Neural cell (in vitro differentiated cells): Measurements from ENCODE around the gene MYLK.

ENCODE experiments used
- EP300 ChIP-seq: fragments of 450-650 bp; conservative IDR thresholded peaks from 2 replicates; pipeline ENCODE4 v1.6.1; 2014; ENCODE audit warnings: antibody characterized with exemption, mild to moderate bottlenecking, moderate library complexity; ENCODE audit not compliant: poor library complexity, severe bottlenecking
- EZH2 ChIP-seq: fragments of 200-600, 300-800 bp; shearing (Covaris generic), sonication (generic); IDR thresholded peaks from 2 replicates; pipeline ENCODE4 v1.6.1; 2014; ENCODE audit warnings: antibody characterized with exemption, low read length, borderline replicate concordance, mild to moderate bottlenecking; ENCODE audit not compliant: insufficient read depth, poor library complexity, severe bottlenecking
- POLR2AphosphoS5 ChIP-seq: IDR thresholded peaks from 2 replicates; pipeline ENCODE4 v1.6.1; 2012
- RAD21 ChIP-seq: fragments of 450-650 bp; conservative IDR thresholded peaks from 2 replicates; pipeline ENCODE4 v1.6.1; 2014; ENCODE audit warnings: antibody characterized with exemption, mild to moderate bottlenecking, moderate library complexity
- SMC3 ChIP-seq: fragments of 450-650 bp; conservative IDR thresholded peaks from 2 replicates; pipeline ENCODE4 v1.6.1; 2014; ENCODE audit warnings: antibody characterized with exemption, mild to moderate bottlenecking, moderate library complexity; ENCODE audit not compliant: poor library complexity
- TAF1 ChIP-seq: IDR thresholded peaks from 2 replicates; pipeline ENCODE4 v1.6.1; 2012; ENCODE audit warnings: low read depth
- TF ChIP-seq, protein P1 (sequence below): fragments of 450-650 bp; IDR thresholded peaks from 2 replicates; pipeline ENCODE4 v1.5.1; 2014; ENCODE audit warnings: antibody characterized with exemption, mild to moderate bottlenecking, moderate library complexity; ENCODE audit not compliant: poor library complexity, severe bottlenecking
- TF ChIP-seq, protein P2 (sequence below): IDR thresholded peaks from 2 replicates; pipeline ENCODE4 v1.6.1; 2012; ENCODE audit warnings: borderline replicate concordance

DNA sequence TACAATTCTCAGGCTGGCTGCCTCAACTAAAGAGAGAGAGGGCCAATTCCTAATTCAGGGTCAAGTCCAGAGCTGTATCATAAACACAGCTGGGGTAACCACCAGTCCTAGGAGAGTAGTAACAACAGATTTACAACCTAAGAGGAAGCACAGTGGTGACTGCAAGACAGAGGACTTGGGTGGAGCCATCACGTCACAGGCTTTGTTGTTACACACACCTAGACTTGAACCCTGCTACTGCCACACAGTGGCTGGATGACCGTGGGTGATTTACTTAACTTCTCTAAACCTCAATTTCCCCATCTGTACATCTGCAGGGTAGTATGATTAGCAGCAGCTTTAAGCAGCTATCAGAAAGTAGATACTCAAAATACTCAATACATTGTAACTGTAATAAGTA lies 78.6 kb downstream of the MYLK start:
- TF ChIP-seq, protein P1, sequence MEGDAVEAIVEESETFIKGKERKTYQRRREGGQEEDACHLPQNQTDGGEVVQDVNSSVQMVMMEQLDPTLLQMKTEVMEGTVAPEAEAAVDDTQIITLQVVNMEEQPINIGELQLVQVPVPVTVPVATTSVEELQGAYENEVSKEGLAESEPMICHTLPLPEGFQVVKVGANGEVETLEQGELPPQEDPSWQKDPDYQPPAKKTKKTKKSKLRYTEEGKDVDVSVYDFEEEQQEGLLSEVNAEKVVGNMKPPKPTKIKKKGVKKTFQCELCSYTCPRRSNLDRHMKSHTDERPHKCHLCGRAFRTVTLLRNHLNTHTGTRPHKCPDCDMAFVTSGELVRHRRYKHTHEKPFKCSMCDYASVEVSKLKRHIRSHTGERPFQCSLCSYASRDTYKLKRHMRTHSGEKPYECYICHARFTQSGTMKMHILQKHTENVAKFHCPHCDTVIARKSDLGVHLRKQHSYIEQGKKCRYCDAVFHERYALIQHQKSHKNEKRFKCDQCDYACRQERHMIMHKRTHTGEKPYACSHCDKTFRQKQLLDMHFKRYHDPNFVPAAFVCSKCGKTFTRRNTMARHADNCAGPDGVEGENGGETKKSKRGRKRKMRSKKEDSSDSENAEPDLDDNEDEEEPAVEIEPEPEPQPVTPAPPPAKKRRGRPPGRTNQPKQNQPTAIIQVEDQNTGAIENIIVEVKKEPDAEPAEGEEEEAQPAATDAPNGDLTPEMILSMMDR = no peak
- TF ChIP-seq RAD21 = no peak
- TF ChIP-seq, protein P2, sequence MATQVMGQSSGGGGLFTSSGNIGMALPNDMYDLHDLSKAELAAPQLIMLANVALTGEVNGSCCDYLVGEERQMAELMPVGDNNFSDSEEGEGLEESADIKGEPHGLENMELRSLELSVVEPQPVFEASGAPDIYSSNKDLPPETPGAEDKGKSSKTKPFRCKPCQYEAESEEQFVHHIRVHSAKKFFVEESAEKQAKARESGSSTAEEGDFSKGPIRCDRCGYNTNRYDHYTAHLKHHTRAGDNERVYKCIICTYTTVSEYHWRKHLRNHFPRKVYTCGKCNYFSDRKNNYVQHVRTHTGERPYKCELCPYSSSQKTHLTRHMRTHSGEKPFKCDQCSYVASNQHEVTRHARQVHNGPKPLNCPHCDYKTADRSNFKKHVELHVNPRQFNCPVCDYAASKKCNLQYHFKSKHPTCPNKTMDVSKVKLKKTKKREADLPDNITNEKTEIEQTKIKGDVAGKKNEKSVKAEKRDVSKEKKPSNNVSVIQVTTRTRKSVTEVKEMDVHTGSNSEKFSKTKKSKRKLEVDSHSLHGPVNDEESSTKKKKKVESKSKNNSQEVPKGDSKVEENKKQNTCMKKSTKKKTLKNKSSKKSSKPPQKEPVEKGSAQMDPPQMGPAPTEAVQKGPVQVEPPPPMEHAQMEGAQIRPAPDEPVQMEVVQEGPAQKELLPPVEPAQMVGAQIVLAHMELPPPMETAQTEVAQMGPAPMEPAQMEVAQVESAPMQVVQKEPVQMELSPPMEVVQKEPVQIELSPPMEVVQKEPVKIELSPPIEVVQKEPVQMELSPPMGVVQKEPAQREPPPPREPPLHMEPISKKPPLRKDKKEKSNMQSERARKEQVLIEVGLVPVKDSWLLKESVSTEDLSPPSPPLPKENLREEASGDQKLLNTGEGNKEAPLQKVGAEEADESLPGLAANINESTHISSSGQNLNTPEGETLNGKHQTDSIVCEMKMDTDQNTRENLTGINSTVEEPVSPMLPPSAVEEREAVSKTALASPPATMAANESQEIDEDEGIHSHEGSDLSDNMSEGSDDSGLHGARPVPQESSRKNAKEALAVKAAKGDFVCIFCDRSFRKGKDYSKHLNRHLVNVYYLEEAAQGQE = no peak
- no peak for TF ChIP-seq SMC3
- TF ChIP-seq EZH2 = no peak
- TF ChIP-seq TAF1 = no peak
- no peak for TF ChIP-seq POLR2AphosphoS5
- TF ChIP-seq EP300 = no peak
